GM18526 (cell line): Measurements from ENCODE around the gene NOG.

Experiments
- POLR2A ChIP-seq: IDR thresholded peaks from 3 replicates; pipeline ENCODE4 v1.6.1; 2011; ENCODE audit not compliant: insufficient read length; ENCODE audit errors: extremely low read depth

The NOG gene

DNA sequence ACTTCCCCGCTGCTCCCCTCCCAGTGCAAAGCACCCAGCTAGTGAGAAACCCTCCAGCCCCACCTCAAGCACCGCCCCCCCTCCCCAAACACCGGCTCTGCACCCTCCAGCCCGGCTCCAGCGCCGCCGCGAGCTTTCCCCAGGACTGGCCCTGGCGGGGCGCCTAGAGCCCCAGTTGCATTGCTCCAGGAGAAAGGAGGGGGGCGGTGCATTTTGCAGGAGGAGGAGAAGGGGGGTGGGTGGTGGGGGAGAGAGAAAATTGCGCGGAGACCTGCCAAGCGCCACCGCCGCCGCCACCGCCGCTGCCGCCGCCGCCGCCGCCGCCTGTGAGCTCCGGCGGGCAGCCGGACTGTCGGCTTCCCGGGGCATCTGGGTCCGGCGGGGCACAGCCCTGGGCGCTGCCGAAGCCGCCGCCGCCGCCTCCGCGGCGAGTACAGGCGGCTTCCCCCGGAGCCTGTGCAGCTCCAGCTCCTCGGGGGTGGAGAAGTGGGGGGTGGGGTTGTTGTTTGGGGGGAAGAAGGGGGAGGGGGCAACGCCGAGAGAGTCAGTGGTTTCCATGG, 333 bp upstream of the NOG start:
- no peak for TF ChIP-seq POLR2A

- TF ChIP-seq POLR2A: no peak
Measured at GRCh38 chr17:56594320-56595107, 1.0 kb downstream of the NOG start.

DNA sequence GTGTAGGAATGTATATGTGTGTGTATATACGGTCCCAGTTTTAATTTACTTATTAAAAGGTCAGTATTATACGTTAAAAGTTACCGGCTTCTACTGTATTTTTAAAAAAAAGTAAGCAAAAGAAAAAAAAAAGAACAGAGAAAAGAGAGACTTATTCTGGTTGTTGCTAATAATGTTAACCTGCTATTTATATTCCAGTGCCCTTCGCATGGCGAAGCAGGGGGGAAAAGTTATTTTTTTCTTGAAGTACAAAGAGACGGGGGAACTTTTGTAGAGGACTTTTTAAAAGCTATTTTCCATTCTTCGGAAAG, 1.6 kb downstream of the NOG start:
- TF ChIP-seq POLR2A: no peak

DNA sequence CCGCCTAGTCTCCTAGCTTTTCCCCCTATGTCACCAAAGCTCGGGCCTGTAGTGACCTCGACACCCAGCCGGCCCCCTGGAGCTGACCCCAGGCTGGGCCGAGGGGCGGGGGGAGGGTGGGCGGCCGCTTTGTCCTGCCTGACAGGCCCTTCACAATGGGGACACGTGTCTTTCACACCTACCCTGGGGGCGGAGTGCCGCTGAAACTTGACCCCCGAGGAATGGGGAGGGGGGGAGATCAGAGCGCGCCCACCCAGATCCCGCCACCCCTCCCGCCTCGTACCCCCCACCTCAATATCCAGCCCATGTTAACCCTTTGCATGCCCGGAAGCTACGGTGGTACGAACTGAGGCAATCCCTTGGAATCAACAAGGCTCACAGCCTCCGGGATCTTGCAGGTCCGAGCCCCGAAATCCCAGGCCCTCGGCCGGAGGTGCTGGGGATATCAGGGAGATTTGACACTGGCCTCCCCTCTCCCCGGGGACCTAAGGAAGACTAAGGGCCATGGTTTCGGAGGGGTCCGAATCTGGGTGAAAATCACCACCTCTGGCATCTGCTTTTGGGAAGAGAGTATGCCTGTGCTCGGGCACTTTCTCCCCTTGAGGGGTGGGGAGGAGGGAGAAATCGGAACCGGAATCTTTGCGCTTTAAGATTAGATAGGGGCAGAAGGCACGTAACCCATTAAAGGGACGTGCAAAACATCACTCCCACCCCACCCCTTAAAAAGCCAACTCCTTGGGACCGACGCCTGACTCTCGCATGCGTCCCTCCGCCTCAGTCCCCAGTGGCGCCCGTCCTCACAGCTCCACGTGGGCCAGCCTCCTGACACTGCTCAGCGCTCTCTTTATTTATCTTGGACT, 2.6 kb downstream of the NOG start:
- TF ChIP-seq POLR2A: no peak

- no peak for TF ChIP-seq POLR2A
Measured at GRCh38 chr17:56596691-56597494, 3.4 kb downstream of the NOG start.

- no peak for TF ChIP-seq POLR2A
Measured at GRCh38 chr17:56597495-56597990, 4.0 kb downstream of the NOG start.

GRCh38 chr17:56598466-56598865, 5.0 kb downstream of the NOG start:
- no peak for TF ChIP-seq POLR2A

GRCh38 chr17:56599088-56599487, 5.6 kb downstream of the NOG start:
- no peak for TF ChIP-seq POLR2A

GRCh38 chr17:56599566-56599965, 6.1 kb downstream of the NOG start:
- no peak for TF ChIP-seq POLR2A

DNA sequence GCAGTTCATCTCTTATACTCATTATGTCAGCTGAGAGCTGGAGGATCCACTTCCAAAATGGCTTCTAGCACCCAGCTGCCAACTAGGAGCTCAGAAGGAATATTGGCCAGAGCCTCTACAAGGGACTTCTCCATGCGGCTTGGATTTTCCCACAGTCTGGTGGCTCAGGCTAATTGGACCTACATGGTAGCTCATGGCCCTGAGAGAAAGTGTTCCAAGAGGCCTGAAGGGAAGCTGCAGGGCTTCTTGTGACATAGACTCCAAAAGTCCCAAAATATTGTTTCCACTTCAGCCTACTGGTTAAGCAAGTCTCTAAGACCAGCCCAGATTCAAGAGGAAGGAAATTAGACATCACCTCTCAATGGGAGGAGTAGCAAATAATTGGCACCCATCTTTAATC, 6.8 kb downstream of the NOG start:
- no peak for TF ChIP-seq POLR2A

DNA sequence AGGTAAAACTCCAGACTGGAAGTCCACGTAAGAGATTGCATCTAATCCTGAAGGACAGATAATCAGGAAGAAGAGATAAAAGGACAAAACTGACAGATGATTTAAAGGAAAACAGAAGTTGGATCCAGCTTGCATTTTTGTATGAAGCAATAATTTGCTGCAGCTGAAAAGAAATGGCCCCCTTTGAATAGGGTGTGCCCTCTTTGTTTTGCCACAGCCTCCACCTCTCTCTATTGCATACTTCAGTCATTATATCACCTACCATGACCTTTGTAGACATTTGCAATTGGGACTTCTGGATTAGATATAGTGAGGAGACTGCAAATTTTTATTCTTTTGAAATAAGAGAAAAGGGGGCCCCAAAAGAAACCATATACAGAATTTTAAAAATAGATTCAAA, 8.1 kb downstream of the NOG start:
- TF ChIP-seq POLR2A: no peak

DNA sequence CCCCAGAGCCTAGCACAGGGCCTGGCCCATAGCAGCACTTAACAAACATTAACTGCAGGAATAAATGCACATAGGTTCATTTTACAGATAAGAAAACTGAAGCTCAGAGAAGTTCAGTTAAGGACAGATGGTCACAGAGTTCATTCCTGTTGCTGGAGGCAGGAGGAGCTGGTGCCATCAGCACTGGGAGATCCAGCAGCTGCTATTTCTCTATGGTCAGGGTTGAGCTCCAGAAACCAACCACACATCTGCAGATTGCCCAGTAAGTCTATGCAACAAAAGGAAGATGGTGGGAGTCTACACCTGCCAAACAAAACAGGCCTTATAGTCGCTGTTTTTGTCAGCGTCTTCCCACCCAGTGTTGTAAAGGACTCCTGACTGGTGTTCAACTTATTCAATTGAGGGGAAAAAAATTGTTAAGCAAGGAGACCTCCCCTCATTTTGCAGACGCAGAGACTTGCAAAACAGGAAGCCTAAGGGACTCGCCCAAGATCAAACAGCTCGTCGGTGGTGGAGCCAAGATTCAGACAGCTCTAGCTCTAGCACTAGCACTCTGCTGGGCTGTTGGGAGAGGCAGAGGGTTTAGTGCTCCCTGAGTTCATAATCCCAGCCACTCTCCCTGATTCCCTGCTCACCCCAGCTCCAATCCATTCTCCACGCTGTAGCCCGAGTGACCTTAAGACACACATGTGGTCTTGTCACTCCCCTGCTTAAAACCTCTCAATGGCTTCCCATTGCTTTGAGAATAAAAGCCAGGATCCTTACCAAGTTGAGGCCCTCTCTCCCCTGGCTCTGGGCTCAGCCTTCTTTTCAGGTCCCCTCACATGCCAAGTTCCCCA, 9.0 kb downstream of the NOG start:
- no peak for TF ChIP-seq POLR2A

DNA sequence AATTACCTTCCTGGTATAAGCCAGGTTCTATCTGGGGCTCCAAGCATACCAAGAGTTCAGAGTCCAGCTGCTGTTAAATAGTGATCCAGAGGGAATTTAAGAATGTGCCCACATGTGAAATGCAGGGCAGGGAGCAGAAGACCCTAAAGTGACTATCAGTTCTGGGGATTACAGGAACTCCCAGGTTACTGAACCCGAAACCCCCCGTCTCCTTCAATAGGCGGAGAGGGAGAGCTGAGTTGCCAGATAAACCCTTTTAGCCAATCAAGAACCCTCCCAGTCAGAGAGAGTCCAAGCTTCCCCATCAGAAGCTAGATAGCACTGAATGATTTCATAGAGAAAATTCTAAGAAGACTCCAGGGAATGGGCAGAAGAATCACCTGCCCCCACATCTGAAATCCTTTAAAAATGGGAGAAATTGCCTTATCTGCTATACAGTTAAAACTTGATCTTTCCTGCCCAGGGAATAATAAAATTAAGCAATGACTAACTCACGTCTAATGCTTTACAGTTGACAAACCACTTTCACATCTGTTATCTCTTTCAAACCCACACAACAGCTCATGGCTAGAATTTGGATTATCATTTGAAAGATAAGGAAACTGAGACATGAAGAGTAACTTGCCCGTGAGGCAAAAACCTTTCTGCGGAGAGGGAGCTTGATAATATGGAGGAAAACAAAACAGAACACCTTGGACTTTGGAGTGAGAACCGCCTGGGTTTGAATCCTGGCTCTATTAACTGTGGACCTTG, 10.2 kb downstream of the NOG start:
- TF ChIP-seq POLR2A: no peak

DNA sequence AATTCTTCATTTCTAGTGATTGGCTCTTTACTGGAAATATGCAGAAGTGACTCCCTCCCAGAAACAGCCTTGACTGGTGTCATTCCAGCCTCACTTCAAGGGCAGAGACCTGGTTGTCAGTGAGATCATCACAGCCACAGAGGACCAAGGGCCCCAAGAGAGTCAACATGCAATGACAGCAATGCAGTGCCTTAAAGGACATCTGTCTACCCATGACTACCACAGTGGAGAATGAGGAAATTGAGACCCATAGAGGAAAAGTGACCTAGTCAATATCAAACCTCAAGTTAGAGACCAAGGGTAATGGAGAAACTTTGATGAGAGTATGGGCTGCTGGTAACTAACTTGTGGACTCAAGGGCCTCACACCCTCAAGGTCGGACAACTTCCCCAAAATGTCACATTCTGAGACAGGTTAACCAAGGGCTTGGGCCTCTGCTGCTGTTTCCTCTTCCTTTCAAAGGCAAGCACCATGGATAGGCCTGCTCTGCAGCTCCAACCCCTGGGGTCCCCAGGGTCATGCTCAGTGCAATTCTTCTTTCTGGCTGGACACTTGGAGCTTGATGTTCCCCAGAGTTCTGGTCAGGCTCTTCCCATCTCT, 11.3 kb downstream of the NOG start:
- no peak for TF ChIP-seq POLR2A

DNA sequence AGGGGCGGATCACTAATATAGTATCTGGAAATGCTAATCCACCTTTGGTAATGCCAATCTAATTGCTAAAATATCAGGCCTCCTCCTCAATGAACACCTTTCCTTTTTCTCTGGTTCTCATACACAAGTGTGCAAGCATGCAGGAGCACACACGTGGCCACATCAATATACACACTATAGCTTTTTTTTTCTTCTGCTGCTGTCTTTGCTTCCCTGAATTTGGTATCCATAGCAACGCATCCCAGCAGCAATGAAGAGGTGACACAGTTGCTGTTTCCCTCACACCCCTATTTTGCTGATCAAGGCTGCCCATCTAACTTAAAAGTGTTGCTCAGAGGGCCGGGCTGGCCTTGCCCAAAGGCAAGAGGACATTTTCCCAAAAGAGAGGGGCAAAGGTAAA, 15.4 kb downstream of the NOG start:
- no peak for TF ChIP-seq POLR2A
